NCI-H2171 (cell line): ENCODE results near the gene MACROH2A1.
"Not testable (repeated sequence)": the region's sequence is repeated elsewhere in the genome, so short reads cannot be mapped to it uniquely, and the experiment has no call there.

ENCODE experiments used
- DNase-seq: peaks from one replicate; lab custom pipeline; 2025; lab: John Stamatoyannopoulos, UW

The MACROH2A1 gene

GRCh38 chr5:135376961-135377624 lies 21.9 kb downstream of the MACROH2A1 start:
- no peak for DNase-seq

GRCh38 chr5:135375040-135375793 lies 23.8 kb downstream of the MACROH2A1 start:
- no peak for DNase-seq

DNA sequence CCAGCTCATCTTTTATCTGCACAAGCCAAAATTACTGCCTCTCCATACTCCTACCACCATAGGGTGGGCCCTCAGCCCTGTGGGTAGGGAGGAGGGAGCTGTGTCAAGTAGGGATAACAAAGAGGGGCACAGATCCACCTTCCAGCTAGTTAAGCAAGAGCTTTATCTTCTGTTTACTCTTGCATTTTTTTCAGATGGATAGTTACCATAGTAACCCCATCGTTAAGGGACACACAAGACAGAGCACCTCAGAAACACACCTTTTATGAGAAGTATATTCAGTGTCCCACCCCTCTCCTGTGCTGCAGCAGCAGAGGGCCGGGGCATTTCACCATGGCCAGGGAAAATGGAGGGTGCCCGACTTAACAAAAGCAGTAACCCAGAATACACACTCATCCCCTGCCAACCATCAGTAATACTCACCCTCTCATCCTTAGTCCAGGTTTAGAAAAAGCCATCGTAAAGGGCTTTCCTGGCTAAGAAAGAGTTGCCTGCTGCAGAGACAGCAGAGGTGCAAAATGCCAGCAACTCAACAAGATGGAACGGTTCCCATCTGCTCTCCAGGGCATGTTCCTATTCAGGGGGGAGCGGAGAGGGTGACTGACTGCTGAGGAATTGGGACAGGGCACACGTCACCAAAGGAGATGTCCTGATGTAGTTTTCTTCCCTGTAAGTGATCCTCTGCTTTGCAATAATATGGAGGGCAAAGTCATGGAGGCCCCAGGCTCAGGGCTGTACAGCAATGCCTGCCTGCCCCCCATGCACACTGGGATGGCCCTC lies 25.1 kb downstream of the MACROH2A1 start:
- DNase-seq = no peak

- no peak for DNase-seq
These were observed 26.2 kb downstream of the MACROH2A1 start for GRCh38 chr5:135372654-135373381.

GRCh38 chr5:135371622-135372232 lies 27.3 kb downstream of the MACROH2A1 start:
- DNase-seq = no peak

- no peak for DNase-seq
These were observed 29.1 kb downstream of the MACROH2A1 start for GRCh38 chr5:135369952-135370351.

DNA sequence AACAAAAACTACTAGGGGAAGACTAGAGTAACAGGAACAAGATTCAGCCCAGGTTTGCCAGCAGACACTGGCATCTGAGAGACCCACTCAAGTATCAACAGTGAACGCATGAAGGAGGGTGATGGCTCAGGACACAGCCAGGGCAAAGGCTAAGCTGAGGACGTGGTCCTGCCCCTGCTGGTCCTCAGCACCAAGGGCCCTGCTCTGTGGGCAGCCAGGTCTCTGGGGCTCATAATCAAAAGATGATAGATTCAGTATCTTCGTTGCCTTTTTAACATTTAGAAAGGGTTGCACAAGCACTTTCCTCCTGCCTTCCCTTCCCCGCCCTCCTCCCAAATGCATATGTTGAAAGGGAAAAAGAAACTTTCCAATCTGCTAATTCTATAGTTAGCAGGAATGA lies 31.5 kb downstream of the MACROH2A1 start:
- no peak for DNase-seq

DNA sequence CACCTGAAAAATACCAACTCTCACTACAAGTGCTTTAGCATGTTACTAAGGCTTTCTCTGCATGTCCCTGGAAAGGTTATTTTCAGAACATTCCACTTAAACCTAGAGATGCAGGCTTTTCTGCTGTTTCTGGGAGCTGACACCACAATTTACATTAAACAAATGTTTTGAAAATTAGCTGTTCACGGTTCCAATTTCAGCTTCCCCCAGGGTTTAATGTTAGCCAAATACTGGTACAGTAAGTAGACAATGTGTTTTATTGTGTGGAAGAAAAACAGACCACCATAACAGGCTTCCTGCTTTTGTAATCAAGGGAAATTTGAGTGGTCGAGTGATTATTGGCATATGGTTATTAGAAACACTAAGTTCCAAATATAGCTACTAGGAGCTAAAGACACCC lies 32.0 kb downstream of the MACROH2A1 start:
- no peak for DNase-seq

GRCh38 chr5:135365281-135365680 lies 33.8 kb downstream of the MACROH2A1 start:
- no peak for DNase-seq

- DNase-seq = no peak
These were observed 34.4 kb downstream of the MACROH2A1 start for GRCh38 chr5:135364421-135365262.

DNA sequence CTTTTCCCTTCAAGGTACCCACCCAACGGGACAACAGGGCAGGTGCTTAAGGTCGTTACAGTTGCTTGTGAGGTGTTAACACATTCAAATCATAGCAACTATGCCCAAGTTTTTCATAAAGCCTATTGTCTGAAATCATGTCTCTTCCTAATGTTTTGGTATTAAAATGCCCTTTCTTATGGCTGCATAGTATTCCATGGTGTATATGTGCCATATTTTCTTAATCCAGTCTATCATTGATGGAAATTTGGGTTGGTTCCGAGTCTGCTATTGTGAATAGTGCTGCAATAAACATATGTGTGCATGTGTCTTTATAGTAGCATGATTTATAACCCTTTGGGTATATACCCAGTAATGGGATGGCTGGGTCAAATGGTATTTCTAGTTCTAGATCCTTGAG lies 35.7 kb downstream of the MACROH2A1 start:
- not testable (repeated sequence) for DNase-seq

DNA sequence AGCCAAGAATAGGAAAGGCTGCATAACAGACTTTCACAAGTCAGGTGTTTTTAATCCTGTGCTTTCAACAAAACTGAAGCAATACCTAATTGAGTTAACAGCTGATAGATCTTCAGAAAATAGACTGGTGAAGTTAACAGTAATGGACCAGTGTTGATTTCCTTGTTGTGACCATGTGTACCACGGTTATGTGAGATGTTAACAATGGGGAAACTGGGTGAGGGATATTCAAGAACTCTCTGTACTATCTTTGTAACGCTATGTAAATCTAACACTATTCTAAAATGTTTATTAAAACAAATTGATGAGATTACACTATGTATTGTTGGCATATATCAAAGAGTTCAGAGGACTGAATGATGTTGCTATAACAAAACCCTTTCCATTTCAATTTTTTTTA lies 36.9 kb downstream of the MACROH2A1 start:
- no peak for DNase-seq

DNA sequence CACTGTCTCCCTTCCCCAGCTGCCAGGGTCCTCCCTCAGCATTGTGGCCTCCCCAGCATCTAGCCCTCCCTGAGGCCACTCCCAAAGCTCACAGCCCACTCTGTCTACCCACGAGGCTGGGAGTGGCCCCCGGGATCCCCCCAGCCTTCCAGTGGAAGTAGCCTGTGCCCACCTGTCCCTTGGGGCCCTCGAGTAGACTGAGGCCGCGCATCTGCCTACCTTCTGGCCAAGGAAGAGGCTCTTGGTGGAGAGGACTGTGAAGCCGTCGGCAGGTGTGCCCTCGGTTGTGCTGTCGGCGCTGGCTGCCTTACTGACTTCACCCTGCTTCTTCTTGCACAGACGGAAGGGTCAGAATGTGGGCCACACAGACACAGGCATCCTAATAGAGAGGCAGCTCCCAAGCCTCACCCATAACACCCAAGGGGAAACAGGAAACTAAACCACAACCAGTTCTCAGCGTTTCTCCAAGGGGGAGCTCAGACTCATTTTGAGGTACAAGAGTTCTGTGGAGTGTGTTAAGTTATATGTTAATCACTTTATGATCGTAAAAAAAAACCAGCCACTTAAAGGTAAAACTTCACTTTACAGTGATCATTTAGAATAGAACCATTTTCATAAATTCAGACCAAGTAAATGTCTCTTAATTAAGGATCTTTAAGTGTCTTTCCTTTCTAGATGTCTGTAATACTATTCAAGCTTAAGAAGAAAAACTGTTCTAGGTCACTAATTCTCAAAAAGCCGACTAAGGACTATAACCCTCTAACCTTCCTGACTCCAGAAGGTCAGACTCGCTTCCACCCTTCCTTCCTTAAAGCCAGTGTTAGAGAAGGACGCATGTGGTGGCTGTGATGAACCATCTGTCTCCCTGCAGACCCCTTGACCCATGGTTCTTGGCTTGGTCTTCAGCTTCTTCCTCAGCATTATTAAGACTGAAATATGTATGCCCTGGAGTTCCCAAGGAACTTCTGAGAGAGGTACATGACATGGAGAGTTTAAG lies 38.5 kb downstream of the MACROH2A1 start:
- no peak for DNase-seq

GRCh38 chr5:135359374-135360165 lies 39.5 kb downstream of the MACROH2A1 start:
- no peak for DNase-seq

- no peak for DNase-seq
These were observed 41.3 kb downstream of the MACROH2A1 start for GRCh38 chr5:135357685-135358084.

GRCh38 chr5:135356522-135357318 lies 42.3 kb downstream of the MACROH2A1 start:
- no peak for DNase-seq

- no peak for DNase-seq
These were observed 43.9 kb downstream of the MACROH2A1 start for GRCh38 chr5:135355169-135355568.
